ENCODE measurements around the gene MBD6. TPM values are rescaled to one million over a fixed set of nuclear protein-coding genes. Genes with fewer than 3 reads are reported as not detected.

Gene MBD6
- total and polyA plus RNA-seq, 2 of the 4 experiments (the other 2 are of a cell fraction) = 0.90 to 9.3 TPM

- Histone ChIP-seq H3K9me1 (ENCODE audit: insufficient read depth, low read length) (peaks cover 7% of the 10 kb centered on the region), H3K4me2 (ENCODE audit: low read depth, low read length) (no peak overlapping the region), H3K79me1 (ENCODE audit: low read depth in 1 of 2, low read length in 2 of 2) (peaks cover 15 to 50% of the 10 kb centered on the region in 2 experiments), H3K36me3 (ENCODE audit: control insufficient read depth, insufficient read depth, low read length) (peaks cover 82% of the 10 kb centered on the region), H2BK20ac (ENCODE audit: low read depth, low read length) (no peak overlapping the region), H3K14ac (replicated peaks; ENCODE audit: low read depth, low read length) (no peak overlapping the region), H2AK9ac (replicated peaks; ENCODE audit: low read depth, low read length, poor library complexity) (no peak overlapping the region), H4K91ac (ENCODE audit: insufficient read depth, low read depth, low read length) (no peak overlapping the region), H4K5ac (ENCODE audit: low read depth, low read length) (no peak overlapping the region), H3K18ac (ENCODE audit: low read depth, low read length) (no peak overlapping the region), H3K27me3 (ENCODE audit: control insufficient read depth, insufficient read depth, low read length) (no peaks in the 10 kb centered on the region), H2BK5ac (ENCODE audit: low read depth, low read length, poor library complexity, severe bottlenecking) (no peak overlapping the region), H3K56ac (ENCODE audit: extremely low read depth, insufficient read depth, low read length) (no peak overlapping the region), H3K23ac (ENCODE audit: low read depth, low read length) (no peak overlapping the region), H2AFZ (replicated peaks; ENCODE audit: low read length, poor library complexity) (no peak overlapping the region), H3K4ac (ENCODE audit: low read depth, low read length) (no peak overlapping the region), H3K9me3 (ENCODE audit: control insufficient read depth, insufficient read depth, low read length) (no peaks in the 10 kb centered on the region), H3K9ac (ENCODE audit: low read depth, low read length) (no peak overlapping the region), H3K4me1 (ENCODE audit: control insufficient read depth, insufficient read depth, low read length) (peaks cover 6% of the 10 kb centered on the region), H2BK15ac (ENCODE audit: low read depth, low read length) (no peak overlapping the region), H2BK120ac (ENCODE audit: low read depth, low read length) (no peak overlapping the region), H3K4me3 (ENCODE audit: insufficient read depth, low read depth, low read length) (no peak overlapping the region), H4K8ac (ENCODE audit: low read depth in 2 of 2, low read length in 2 of 2) (no peak overlapping the region), H2AK5ac (ENCODE audit: low read depth, low read length) (no peak overlapping the region), H3K27ac (ENCODE audit: insufficient read depth, low read length) (no peak overlapping the region), H4K20me1 (ENCODE audit: insufficient read depth, low read length) (peaks cover 16% of the 10 kb centered on the region)
- DNase-seq (no peak), ATAC-seq (ENCODE audit: low read depth) (no peak)
- intact Hi-C loops (cut with micrococcal nuclease) = no loop called here
- TF ChIP-seq FOS (IDR thresholded peaks at IDR 0.05; ENCODE audit: low read depth, low read length) (no peak), CTCF (conservative IDR thresholded peaks at IDR 0.05; ENCODE audit: low read depth, low read length) (no peak), NFE2L2 (IDR thresholded peaks at IDR 0.05; ENCODE audit: low read depth, low read length) (no peak), SMC3 (IDR thresholded peaks at IDR 0.05; ENCODE audit: low read depth, low read length) (no peak), MAFK (IDR thresholded peaks at IDR 0.05; ENCODE audit: low read depth, low read length) (no peak), RCOR1 (IDR thresholded peaks at IDR 0.05; ENCODE audit: insufficient replicate concordance, low read length) (no peak), ELK1 (IDR thresholded peaks at IDR 0.05; ENCODE audit: borderline replicate concordance, low read depth, low read length) (no peak), CHD1 (IDR thresholded peaks at IDR 0.05; ENCODE audit: low read depth, low read length) (no peak), MAZ (IDR thresholded peaks at IDR 0.05; ENCODE audit: borderline replicate concordance, low read depth, low read length) (no peak), POLR2A (IDR thresholded peaks at IDR 0.05; ENCODE audit: low read depth, low read length) (no peak), CEBPB (IDR thresholded peaks at IDR 0.05; ENCODE audit: low read depth, low read length) (no peak), RFX5 (IDR thresholded peaks at IDR 0.05; ENCODE audit: low read depth, low read length) (no peak), BHLHE40 (IDR thresholded peaks at IDR 0.05; ENCODE audit: low read depth, low read length) (no peak), USF2 (IDR thresholded peaks at IDR 0.05; ENCODE audit: low read depth, low read length) (no peak), MXI1 (IDR thresholded peaks at IDR 0.05; ENCODE audit: borderline replicate concordance, low read depth, low read length) (no peak), RAD21 (IDR thresholded peaks at IDR 0.05; ENCODE audit: low read length) (no peak)
- CTCF ChIA-PET = no interaction called here
- in situ Hi-C loops (cut with MboI; ENCODE audit: low sequenced_read_pairs) = no loop called here
- POLR2A ChIA-PET (ENCODE audit: unreplicated experiment) = no interaction called here
- no TSS peak for BruUV-seq (replicated peaks)
- WGBS, 2 experiments (ENCODE audit: extremely low coverage in 2 of 2, insufficient read length in 1 of 2) = no CpG with 5 or more reads among the region's 10 CpGs
- dilution Hi-C loops (cut with HindIII; ENCODE audit: low sequenced_read_pairs, unreplicated experiment) = no loop called here
Measured at GRCh38 chr12:57528831-57529555, 6.4 kb downstream of the MBD6 start.
